ENCODE results near the gene FBXL19.

GRCh38 chr16:30924913-30925631, 1.7 kb downstream of the FBXL19 start:
- TF ChIP-seq, protein P1, sequence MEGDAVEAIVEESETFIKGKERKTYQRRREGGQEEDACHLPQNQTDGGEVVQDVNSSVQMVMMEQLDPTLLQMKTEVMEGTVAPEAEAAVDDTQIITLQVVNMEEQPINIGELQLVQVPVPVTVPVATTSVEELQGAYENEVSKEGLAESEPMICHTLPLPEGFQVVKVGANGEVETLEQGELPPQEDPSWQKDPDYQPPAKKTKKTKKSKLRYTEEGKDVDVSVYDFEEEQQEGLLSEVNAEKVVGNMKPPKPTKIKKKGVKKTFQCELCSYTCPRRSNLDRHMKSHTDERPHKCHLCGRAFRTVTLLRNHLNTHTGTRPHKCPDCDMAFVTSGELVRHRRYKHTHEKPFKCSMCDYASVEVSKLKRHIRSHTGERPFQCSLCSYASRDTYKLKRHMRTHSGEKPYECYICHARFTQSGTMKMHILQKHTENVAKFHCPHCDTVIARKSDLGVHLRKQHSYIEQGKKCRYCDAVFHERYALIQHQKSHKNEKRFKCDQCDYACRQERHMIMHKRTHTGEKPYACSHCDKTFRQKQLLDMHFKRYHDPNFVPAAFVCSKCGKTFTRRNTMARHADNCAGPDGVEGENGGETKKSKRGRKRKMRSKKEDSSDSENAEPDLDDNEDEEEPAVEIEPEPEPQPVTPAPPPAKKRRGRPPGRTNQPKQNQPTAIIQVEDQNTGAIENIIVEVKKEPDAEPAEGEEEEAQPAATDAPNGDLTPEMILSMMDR (IDR thresholded peaks at IDR 0.05; ENCODE audit: poor library complexity): no peak
- no peak for TF ChIP-seq EZH2phosphoT487 (IDR thresholded peaks at IDR 0.05; ENCODE audit: low read depth, severe bottlenecking, unreplicated experiment)

Measured in hepatocyte (in vitro differentiated cells).